GM10847 (cell line): ENCODE measurements around the gene ARHGAP32.

Experiments used
- POLR2A ChIP-seq: IDR thresholded peaks from 2 replicates; pipeline ENCODE4 v1.6.1; 2011; ENCODE audit not compliant: insufficient read length; ENCODE audit errors: extremely low read depth

ARHGAP32 gene

DNA sequence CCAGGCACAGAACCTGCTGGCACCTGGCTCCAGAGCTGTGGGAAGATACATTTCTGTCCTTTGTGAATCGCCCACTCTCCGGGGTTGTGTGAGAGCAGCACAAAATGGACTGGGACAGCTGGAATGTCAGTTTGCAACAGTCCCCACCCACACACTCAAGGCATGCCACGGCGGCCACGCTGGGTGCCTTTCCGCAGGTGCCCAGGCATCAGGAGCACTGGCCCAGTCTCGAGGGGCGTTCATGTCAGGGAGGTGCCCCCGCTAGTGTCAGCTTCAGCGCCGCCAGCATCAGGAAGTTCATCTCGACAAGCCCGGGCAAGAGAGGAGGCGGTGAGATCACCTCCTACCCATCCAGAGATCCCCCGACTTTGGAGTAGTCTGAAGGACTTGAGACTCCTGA is 251.5 kb downstream of the ARHGAP32 start:
- TF ChIP-seq POLR2A: no peak

DNA sequence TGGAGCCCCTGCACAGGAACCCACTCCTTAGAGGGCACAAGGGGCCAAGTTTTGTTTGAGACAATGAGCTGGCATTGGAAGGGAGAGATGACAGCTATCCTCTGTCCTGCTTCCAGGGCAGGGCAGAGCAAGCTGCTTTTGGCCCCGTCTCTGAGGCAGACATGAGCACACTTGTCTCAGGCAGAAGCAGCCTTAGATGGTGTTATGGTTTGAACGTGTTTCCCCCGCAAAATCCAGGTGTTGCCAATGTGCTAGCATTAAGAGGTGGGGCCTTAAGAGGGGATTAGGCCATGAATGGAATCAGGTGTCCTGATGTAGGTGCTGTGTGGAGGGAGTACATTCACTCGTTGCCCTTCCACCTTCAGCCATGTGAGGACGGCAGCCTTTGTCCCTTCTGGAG is 252.0 kb downstream of the ARHGAP32 start:
- TF ChIP-seq POLR2A: no peak

DNA sequence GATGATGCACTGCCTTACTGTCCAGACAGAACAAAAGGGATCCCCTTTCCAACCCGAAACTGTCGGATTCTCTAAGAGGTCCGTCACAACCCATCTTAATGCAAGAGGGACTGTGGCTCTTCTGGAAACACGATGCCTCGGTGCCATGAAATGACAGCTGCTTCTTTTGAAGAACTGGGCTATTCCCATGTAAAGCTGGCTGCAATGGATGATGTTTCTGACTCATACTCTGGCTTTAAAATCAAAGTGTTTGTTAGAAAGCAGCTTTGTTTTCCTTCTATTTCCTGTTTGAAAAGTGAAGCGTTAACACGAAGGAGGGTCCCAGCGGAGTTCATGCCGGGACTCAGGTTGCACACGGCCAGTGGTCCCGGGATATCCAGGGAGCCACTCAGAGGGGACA is 252.5 kb downstream of the ARHGAP32 start:
- no peak for TF ChIP-seq POLR2A

DNA sequence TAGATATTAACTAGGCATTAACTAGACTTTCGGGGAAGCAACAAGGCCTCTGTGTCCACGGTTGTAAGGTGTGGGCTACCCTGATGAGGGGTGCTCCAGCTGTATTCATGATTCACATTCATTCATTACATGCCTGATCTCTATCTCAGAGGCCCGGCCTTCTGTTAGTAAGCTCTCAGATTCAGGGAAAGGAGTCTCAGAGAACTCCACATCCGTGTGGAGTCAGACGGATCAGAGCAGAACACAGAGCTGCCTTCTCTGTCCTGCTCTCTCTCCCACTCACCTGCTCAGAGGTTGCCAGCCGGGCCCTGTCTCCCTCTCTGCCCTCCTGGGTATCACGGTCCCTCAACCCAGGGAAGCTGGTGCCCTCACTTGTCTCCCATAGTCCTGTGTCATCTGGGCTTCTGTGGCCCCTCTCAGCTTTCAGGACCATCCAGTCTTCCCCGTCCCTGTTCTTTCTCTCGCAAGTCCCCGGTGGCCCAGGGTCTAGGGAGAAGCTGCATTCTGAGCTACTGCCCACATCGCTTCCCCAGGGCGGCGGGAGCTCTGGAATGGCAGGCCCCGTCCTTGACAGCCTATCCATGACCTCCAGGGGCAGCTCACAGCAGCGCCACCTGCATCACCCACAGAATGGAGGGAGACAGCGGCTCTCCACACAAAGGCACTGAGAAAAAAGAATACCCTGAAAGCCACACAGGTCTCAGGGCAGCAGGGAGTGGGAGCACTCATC is 253.8 kb downstream of the ARHGAP32 start:
- no peak for TF ChIP-seq POLR2A

DNA sequence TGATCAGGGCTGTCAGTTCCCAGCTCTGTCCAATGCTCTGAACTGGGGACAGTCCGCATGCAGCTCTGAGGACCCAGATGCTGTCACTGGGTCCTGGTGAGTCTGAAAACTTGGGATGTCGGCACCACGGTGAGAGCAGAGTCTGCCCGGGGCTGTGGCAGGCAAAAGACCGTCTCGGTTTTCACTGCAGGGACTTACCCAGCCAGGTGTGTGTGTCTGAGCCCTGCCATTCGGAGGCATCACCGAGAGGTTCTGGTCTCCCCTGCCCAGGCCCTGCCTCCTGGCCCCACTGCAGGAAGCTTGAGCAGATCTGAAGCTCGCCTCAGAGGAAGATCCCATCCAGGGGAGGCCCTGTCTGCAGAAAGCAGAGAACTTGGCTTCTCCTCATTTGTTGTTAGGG is 254.6 kb downstream of the ARHGAP32 start:
- TF ChIP-seq POLR2A: no peak

DNA sequence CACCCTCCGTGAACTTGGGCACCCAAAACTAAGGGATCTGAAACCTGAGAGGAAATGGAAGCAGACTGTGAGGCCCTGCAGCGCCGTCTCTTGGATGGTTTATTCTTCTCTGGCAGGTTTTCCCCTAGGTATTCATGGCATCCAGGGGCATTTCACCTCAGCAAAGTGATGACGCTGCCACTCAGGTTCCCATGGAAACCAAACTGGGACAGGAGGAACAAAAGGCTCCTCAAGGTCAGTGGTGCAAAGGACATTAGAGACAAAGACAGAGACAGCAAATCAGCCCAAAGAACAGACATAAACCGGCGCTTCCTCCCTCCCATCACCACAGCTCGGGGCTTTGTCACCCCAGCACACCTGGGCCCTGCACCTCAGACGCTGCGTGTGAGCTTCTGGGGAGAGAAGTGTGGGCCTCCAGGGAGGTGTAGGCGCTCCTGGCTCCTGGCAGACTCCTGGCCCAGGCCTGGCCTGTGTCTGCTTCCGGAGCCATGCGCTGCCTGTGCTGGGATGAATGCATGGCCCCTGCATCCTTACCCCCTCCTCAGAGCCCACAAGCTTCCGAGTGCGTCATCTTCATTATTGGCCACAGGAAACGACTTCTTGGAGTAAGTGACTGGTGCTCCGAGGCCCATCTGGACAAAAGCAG is 255.4 kb downstream of the ARHGAP32 start:
- no peak for TF ChIP-seq POLR2A

DNA sequence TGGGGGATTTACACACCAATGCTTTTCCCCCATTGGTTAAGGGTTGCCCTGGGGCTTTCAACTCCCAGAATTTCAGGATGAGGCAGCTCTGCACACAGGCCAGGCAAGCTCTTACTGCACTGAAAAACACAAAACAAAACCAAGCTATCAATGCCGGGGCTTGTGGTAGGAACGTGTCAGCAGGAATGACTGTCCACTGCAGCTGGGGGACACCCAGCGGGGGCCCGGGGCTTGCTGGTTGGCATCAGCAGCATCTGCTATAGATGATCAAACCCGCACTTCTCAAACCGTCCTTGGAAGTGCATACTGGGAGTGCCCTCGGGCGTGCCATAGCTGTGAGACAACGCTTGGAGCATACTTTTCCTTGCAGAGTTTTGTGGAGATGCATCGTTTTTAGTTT is 257.2 kb downstream of the ARHGAP32 start:
- TF ChIP-seq POLR2A: no peak

GRCh38 chr11:128934351-128934750 is 257.8 kb downstream of the ARHGAP32 start:
- no peak for TF ChIP-seq POLR2A

DNA sequence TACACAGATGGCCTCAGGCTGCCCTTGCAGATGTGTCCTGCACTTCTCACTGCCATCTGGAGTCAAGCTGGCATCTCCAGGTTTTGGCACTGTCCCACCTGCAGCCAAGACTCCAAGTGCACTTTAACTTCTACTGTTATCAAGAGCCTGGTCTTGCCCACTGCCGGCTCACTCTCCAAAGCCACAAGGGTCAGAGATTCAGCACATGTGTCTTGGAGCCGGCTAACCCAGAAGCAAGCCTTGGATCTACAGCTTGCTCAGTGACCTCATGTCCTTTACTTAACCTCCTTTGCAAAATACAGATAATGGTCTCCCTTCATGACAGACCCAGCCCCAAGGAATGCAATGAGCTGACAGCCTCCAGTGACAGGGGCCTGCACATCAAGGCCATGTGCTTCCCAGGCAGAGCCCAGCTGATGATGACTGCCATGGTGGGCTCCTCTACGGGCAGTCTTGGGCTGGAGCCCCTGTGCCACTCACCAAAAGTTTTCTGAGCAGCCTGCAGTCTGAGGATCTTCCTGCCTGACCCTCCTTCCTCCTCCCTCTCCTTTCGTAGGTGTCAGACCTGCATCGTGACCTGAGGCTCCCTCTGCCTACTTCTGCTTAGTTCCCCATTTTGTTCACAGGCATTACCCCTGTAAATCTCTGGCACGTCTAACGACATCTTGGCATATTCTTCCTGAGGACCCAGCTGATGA is 258.5 kb downstream of the ARHGAP32 start:
- TF ChIP-seq POLR2A: no peak

GRCh38 chr11:128931668-128932067 is 260.5 kb downstream of the ARHGAP32 start:
- no peak for TF ChIP-seq POLR2A

DNA sequence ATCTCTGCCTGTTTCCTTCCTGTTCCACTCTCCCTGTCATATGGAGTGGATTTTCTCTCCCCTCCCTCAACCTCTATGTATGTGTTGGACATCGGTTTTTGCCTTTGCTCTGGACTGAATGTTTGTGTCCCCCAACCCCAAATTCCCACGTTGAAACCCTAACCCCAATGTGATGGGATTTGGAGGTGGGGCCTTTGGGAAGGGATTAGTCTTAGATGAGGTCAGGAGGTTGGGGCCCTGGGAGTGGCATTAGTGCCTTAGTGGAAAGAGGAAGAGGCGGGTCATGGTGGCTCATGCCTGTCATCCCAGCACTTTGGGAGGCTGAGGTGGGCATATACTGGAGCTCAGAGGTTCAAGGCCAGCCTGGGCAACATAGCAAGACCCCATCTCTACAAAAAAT is 261.1 kb downstream of the ARHGAP32 start:
- TF ChIP-seq POLR2A: no peak

DNA sequence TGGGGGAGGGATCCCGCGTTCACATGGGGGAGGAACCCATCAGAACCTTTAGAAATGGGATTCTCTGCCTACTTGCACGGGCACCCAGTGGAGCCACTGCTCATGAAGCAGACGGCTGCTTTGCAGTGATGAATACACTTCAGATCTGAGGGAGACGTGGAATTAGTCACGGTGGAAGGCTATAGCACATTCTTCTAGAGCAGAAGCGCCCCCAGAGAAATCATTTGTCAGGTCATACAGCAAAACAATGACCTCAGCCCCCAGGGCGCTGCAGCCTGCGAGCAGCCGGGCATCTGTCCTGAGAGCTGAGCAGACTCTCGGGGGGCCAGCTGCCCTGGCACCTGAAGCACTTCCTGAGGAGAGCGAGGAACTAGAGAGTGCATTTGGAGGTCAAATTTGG is 262.1 kb downstream of the ARHGAP32 start:
- TF ChIP-seq POLR2A: no peak

DNA sequence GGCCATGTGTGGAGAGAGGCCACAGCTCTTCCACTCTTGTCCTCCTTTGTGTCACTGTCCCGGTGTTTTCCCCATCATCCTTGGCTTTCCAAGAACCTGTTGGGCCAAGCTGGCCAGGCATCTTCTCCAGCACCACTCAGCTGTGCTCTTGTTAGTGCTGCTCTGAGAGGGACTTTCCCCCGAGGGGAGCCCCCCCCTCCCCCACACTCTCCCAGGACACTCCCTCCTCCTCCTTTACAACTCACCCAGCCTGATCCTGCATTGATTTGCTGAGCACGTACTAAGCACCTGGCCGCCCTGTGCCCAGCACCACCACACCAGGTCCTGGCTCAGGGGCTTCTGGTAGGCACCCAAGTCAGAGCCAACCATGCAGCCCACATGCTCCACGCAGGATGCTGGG is 262.7 kb downstream of the ARHGAP32 start:
- no peak for TF ChIP-seq POLR2A

DNA sequence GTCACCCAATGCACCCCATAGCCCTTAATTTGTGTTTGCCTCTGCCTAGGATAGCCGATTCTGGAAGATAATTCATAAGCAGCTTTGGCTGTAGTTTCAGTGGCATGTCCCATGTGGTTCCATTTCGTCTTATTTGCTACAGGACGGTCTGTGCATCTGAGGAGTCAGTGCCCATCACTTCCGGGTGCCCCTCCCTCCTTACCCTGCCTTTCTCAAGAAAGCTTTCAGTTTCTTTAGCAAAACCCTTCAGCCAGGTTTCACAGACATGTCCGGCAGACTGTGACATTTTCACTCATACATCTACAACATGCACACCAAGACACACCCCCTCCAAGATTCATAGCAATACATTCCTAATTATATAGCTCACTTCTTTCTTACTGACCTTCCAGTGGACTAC is 263.7 kb downstream of the ARHGAP32 start:
- no peak for TF ChIP-seq POLR2A

- TF ChIP-seq POLR2A: no peak
Observed at GRCh38 chr11:128927683-128928336, 264.3 kb downstream of the ARHGAP32 start.

- TF ChIP-seq POLR2A: no peak
Observed at GRCh38 chr11:128927108-128927461, 265.0 kb downstream of the ARHGAP32 start.
